GM18909 (cell line): Measurements from ENCODE around the gene DCUN1D4.

Experiments used
- ATAC-seq: cut with Tn5 transposase; IDR thresholded peaks from one replicate; pipeline ENCODE4 v1.9.1; 2021; ENCODE audit warnings: mild to moderate bottlenecking; ENCODE audit not compliant: unreplicated experiment, poor library complexity

Gene DCUN1D4

GRCh38 chr4:51842554-51843308 is at the start of gene DCUN1D4:
Gene DCUN1D4 (plus strand): TSS chr4:51843153. CDS start chr4:51843243, 90 bp downstream.
- ATAC-seq: peak; percentile 95

GRCh38 chr4:51820443-51821234 is 22.3 kb upstream of the DCUN1D4 start:
- no peak for ATAC-seq

GRCh38 chr4:51825341-51825740 is 17.6 kb upstream of the DCUN1D4 start:
- ATAC-seq: no peak

- no peak for ATAC-seq
Observed at GRCh38 chr4:51830156-51830720, 12.7 kb upstream of the DCUN1D4 start.

- peak; percentile 74 for ATAC-seq
Observed at GRCh38 chr4:51831133-51831532, 11.8 kb upstream of the DCUN1D4 start.

GRCh38 chr4:51833236-51833635 is 9.7 kb upstream of the DCUN1D4 start:
- ATAC-seq: no peak

GRCh38 chr4:51835079-51835478 is 7.9 kb upstream of the DCUN1D4 start:
- no peak for ATAC-seq

GRCh38 chr4:51835855-51836254 is 7.1 kb upstream of the DCUN1D4 start:
- ATAC-seq: no peak

- ATAC-seq: no peak
Observed at GRCh38 chr4:51836549-51836948, 6.4 kb upstream of the DCUN1D4 start.

- ATAC-seq: no peak
Observed at GRCh38 chr4:51840781-51841180, 2.2 kb upstream of the DCUN1D4 start.

- no peak for ATAC-seq
Observed at GRCh38 chr4:51842167-51842553, 793 bp upstream of the DCUN1D4 start.

- peak; percentile 31 for ATAC-seq
Observed at GRCh38 chr4:51843309-51844152, 578 bp downstream of the DCUN1D4 start.

- peak; percentile 41 for ATAC-seq
Observed at GRCh38 chr4:51844153-51845054, 1.5 kb downstream of the DCUN1D4 start.

GRCh38 chr4:51845055-51845426 is 2.1 kb downstream of the DCUN1D4 start:
- no peak for ATAC-seq

- no peak for ATAC-seq
Observed at GRCh38 chr4:51845711-51846110, 2.8 kb downstream of the DCUN1D4 start.

- no peak for ATAC-seq
Observed at GRCh38 chr4:51849430-51849829, 6.5 kb downstream of the DCUN1D4 start.

- ATAC-seq: no peak
Observed at GRCh38 chr4:51850294-51850693, 7.3 kb downstream of the DCUN1D4 start.

GRCh38 chr4:51851090-51851936 is 8.4 kb downstream of the DCUN1D4 start:
- no peak for ATAC-seq

GRCh38 chr4:51851937-51852290 is 9.0 kb downstream of the DCUN1D4 start:
- ATAC-seq: no peak
